ENCODE measurements around the gene MAGEA9.
"Not testable (repeated sequence)": the region's sequence is repeated elsewhere in the genome, so short reads cannot be mapped to it uniquely, and the experiment has no call there.

Gene MAGEA9

GRCh38 chrX:149773768-149774167 is 8.0 kb upstream of the MAGEA9 start, which contains the start of gene HSFX1:
Gene HSFX1, plus strand, starts transcription at chrX:149774068. Its CDS starts 614 bp downstream, at chrX:149774682.
- not testable (repeated sequence) for H3K27ac ChIP-seq (replicated peaks; ENCODE audit: low read length); H2BK15ac ChIP-seq (ENCODE audit: low read length); H3K9me3 ChIP-seq (replicated peaks in 1 of 2; ENCODE audit: control insufficient read depth in 2 of 2, insufficient read depth in 1 of 2, low read depth in 1 of 2, low read length in 2 of 2); H3K4ac ChIP-seq (ENCODE audit: low read length); H3K27me3 ChIP-seq (ENCODE audit: control insufficient read depth in 3 of 3, insufficient read depth in 3 of 3, low read depth in 1 of 3, low read length in 3 of 3); H3K36me3 ChIP-seq (replicated peaks in 1 of 2; ENCODE audit: control insufficient read depth in 2 of 2, insufficient read depth in 2 of 2, low read length in 2 of 2); H2BK120ac ChIP-seq (ENCODE audit: low read depth, low read length); H2BK5ac ChIP-seq (ENCODE audit: low read length); H3K79me1 ChIP-seq (ENCODE audit: low read depth, low read length); DNase-seq (ENCODE audit: low spot score); H4K91ac ChIP-seq (ENCODE audit: low read depth, low read length, poor library complexity); H4K8ac ChIP-seq (ENCODE audit: low read depth, low read length); H2AFZ ChIP-seq (ENCODE audit: low read length); H3K4me3 ChIP-seq (ENCODE audit: low read length in 2 of 2); H3K14ac ChIP-seq (ENCODE audit: low read length); H2AK5ac ChIP-seq (ENCODE audit: low read depth, low read length); H3K23ac ChIP-seq (ENCODE audit: low read depth, low read length, poor library complexity); H3K9ac ChIP-seq (ENCODE audit: low read depth, low read length, poor library complexity); H3K18ac ChIP-seq (ENCODE audit: low read length); H2BK12ac ChIP-seq (ENCODE audit: low read length); H3K4me2 ChIP-seq (ENCODE audit: insufficient read depth, low read length, poor library complexity, severe bottlenecking); H3K4me1 ChIP-seq (ENCODE audit: control insufficient read depth in 2 of 2, insufficient read depth in 1 of 2, low read depth in 1 of 2, low read length in 2 of 2)
- WGBS, 2 donors (ENCODE audit: extremely low coverage in 2 of 2, insufficient read length in 2 of 2, insufficient replicate concordance in 1 of 2): no CpG with 5 or more reads among the region's 17 CpGs

- H3K14ac ChIP-seq (ENCODE audit: low read length); DNase-seq (ENCODE audit: low spot score); H2AFZ ChIP-seq (ENCODE audit: low read length); H3K9me3 ChIP-seq (replicated peaks in 1 of 2; ENCODE audit: control insufficient read depth in 2 of 2, insufficient read depth in 1 of 2, low read depth in 1 of 2, low read length in 2 of 2); H3K4me3 ChIP-seq (ENCODE audit: low read length in 2 of 2); H3K4me1 ChIP-seq (ENCODE audit: control insufficient read depth in 2 of 2, insufficient read depth in 1 of 2, low read depth in 1 of 2, low read length in 2 of 2); H4K8ac ChIP-seq (ENCODE audit: low read depth, low read length); H4K91ac ChIP-seq (ENCODE audit: low read depth, low read length, poor library complexity); H2AK5ac ChIP-seq (ENCODE audit: low read depth, low read length); H2BK15ac ChIP-seq (ENCODE audit: low read length); H3K18ac ChIP-seq (ENCODE audit: low read length); H2BK12ac ChIP-seq (ENCODE audit: low read length); H3K79me1 ChIP-seq (ENCODE audit: low read depth, low read length); H3K4ac ChIP-seq (ENCODE audit: low read length); H3K23ac ChIP-seq (ENCODE audit: low read depth, low read length, poor library complexity); H3K27me3 ChIP-seq (ENCODE audit: control insufficient read depth in 3 of 3, insufficient read depth in 3 of 3, low read depth in 1 of 3, low read length in 3 of 3); H3K4me2 ChIP-seq (ENCODE audit: insufficient read depth, low read length, poor library complexity, severe bottlenecking); H2BK5ac ChIP-seq (ENCODE audit: low read length); H3K36me3 ChIP-seq (replicated peaks in 1 of 2; ENCODE audit: control insufficient read depth in 2 of 2, insufficient read depth in 2 of 2, low read length in 2 of 2); H3K9ac ChIP-seq (ENCODE audit: low read depth, low read length, poor library complexity); H2BK120ac ChIP-seq (ENCODE audit: low read depth, low read length); H3K27ac ChIP-seq (replicated peaks; ENCODE audit: low read length): not testable (repeated sequence)
- WGBS, 2 donors (ENCODE audit: extremely low coverage in 2 of 2, insufficient read length in 2 of 2, insufficient replicate concordance in 1 of 2): no CpG with 5 or more reads among the region's 7 CpGs
Measured at GRCh38 chrX:149777999-149778398, 3.7 kb upstream of the MAGEA9 start.

DNA sequence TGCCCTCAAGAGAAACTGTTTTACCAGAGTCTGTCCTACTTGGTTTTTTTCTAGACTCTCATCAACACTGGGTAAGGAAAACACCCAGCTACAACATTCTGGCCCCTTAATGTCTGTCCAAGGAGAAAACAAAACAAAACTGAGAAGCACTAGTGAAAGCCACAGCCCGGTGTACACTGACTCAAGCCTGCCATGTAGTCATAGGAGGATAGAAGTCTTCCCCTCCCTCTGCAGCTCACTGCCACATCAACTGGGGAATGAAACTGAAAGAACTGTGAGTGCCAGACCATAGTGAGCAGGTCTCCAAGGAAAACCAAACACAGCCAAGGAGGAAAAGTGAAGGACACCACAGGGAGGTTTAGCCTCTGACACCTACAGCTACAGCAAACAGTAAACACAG is 13.8 kb downstream of the MAGEA9 start:
- H3K14ac ChIP-seq (ENCODE audit: low read length); H2BK120ac ChIP-seq (ENCODE audit: low read depth, low read length); H2BK15ac ChIP-seq (ENCODE audit: low read length); H3K4ac ChIP-seq (ENCODE audit: low read length); H3K79me1 ChIP-seq (ENCODE audit: low read depth, low read length); H3K9ac ChIP-seq (ENCODE audit: low read depth, low read length, poor library complexity); H3K4me3 ChIP-seq (ENCODE audit: low read length in 2 of 2); H2AK5ac ChIP-seq (ENCODE audit: low read depth, low read length); H3K4me2 ChIP-seq (ENCODE audit: insufficient read depth, low read length, poor library complexity, severe bottlenecking); DNase-seq (ENCODE audit: low spot score); H3K23ac ChIP-seq (ENCODE audit: low read depth, low read length, poor library complexity); H3K18ac ChIP-seq (ENCODE audit: low read length); H2AFZ ChIP-seq (ENCODE audit: low read length); H3K9me3 ChIP-seq (replicated peaks in 1 of 2; ENCODE audit: control insufficient read depth in 2 of 2, insufficient read depth in 1 of 2, low read depth in 1 of 2, low read length in 2 of 2); H2BK5ac ChIP-seq (ENCODE audit: low read length); H3K36me3 ChIP-seq (replicated peaks in 1 of 2; ENCODE audit: control insufficient read depth in 2 of 2, insufficient read depth in 2 of 2, low read length in 2 of 2); H3K4me1 ChIP-seq (ENCODE audit: control insufficient read depth in 2 of 2, insufficient read depth in 1 of 2, low read depth in 1 of 2, low read length in 2 of 2); H3K27me3 ChIP-seq (ENCODE audit: control insufficient read depth in 3 of 3, insufficient read depth in 3 of 3, low read depth in 1 of 3, low read length in 3 of 3); H3K27ac ChIP-seq (replicated peaks; ENCODE audit: low read length); H2BK12ac ChIP-seq (ENCODE audit: low read length); H4K8ac ChIP-seq (ENCODE audit: low read depth, low read length); H4K91ac ChIP-seq (ENCODE audit: low read depth, low read length, poor library complexity): not testable (repeated sequence)
- WGBS, 2 donors (ENCODE audit: extremely low coverage in 2 of 2, insufficient read length in 2 of 2, insufficient replicate concordance in 1 of 2): no CpG with 5 or more reads among the region's 1 CpG

DNA sequence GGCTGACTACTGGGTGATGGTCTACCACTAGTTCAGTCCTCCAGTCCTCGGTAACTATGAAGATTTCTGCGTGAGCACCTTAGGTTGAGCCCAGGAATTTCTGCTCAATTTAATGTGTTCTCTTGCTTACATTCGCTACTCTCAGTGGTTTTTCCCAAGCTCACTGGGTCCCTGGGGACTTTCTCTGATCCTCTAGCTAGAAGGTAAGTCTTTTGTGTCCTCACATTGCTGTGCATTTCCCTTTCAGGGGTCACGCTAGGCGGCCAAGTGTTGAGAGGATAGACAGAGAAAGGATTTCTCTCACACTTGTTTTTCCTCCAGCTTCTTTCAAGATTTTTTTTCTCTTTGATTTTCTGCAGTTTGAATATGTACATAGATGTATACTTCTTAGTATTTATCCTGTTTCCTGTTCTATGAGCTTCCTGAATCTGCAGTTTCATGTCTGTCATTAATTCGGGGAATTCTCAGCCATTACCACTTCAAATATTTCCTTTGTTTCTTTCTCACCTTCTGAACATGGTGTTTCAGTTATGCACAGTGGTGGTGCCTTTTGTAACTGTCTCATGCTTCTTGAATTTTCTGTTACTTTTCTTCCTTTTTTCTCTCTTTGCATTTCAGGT is 17.5 kb downstream of the MAGEA9 start:
- Histone ChIP-seq H2AK5ac (ENCODE audit: low read depth, low read length) (no peak overlapping the region), H4K8ac (ENCODE audit: low read depth, low read length) (no peak overlapping the region), H3K4me2 (ENCODE audit: insufficient read depth, low read length, poor library complexity, severe bottlenecking) (no peak overlapping the region), H3K23ac (ENCODE audit: low read depth, low read length, poor library complexity) (no peak overlapping the region), H3K4me1 (ENCODE audit: control insufficient read depth in 2 of 2, insufficient read depth in 1 of 2, low read depth in 1 of 2, low read length in 2 of 2) (no peaks in the 10 kb centered on the region), H2AFZ (ENCODE audit: low read length) (no peak overlapping the region), H4K91ac (ENCODE audit: low read depth, low read length, poor library complexity) (no peak overlapping the region), H3K14ac (ENCODE audit: low read length) (no peak overlapping the region), H3K27ac (replicated peaks; ENCODE audit: low read length) (no peak overlapping the region), H2BK12ac (ENCODE audit: low read length) (no peak overlapping the region), H2BK120ac (ENCODE audit: low read depth, low read length) (no peak overlapping the region), H3K18ac (ENCODE audit: low read length) (no peak overlapping the region), H3K4me3 (ENCODE audit: low read length in 2 of 2) (no peak overlapping the region), H3K79me1 (ENCODE audit: low read depth, low read length) (no peaks in the 10 kb centered on the region), H3K4ac (ENCODE audit: low read length) (no peak overlapping the region), H3K27me3 (ENCODE audit: control insufficient read depth in 3 of 3, insufficient read depth in 3 of 3, low read depth in 1 of 3, low read length in 3 of 3) (peaks cover 0 to 4% (median 0%) of the 10 kb centered on the region in 3 experiments), H3K9ac (ENCODE audit: low read depth, low read length, poor library complexity) (no peak overlapping the region), H3K36me3 (replicated peaks in 1 of 2; ENCODE audit: control insufficient read depth in 2 of 2, insufficient read depth in 2 of 2, low read length in 2 of 2) (no peaks in the 10 kb centered on the region), H2BK5ac (ENCODE audit: low read length) (no peak overlapping the region), H2BK15ac (ENCODE audit: low read length) (no peak overlapping the region), H3K9me3 (replicated peaks in 1 of 2; ENCODE audit: control insufficient read depth in 2 of 2, insufficient read depth in 1 of 2, low read depth in 1 of 2, low read length in 2 of 2) (no peaks in the 10 kb centered on the region)
- WGBS, 2 donors (ENCODE audit: extremely low coverage in 2 of 2, insufficient read length in 2 of 2, insufficient replicate concordance in 1 of 2): no CpG with 5 or more reads among the region's 6 CpGs
- no peak for DNase-seq (ENCODE audit: low spot score)

Data from neuronal stem cell (in vitro differentiated cells).